Heart left ventricle (tissue), 16 donors: Measurements from ENCODE around the gene VPS54. TPM values are rescaled to one million over a fixed set of nuclear protein-coding genes. Genes with fewer than 3 reads are reported as not detected.
"Not testable (repeated sequence)": the region's sequence is repeated elsewhere in the genome, so short reads cannot be mapped to it uniquely, and the experiment has no call there.

Experiments
- ATAC-seq, 4 donors: fragments of 200-7000 bp; cut with Tn5 transposase; one replicate each; pipeline ENCODE4 v1.9.1; 2020 to 2022; ENCODE audit warnings: moderate library complexity in 4 of 4, mild to moderate bottlenecking in 3 of 4, moderate number of reproducible peaks in 1 of 4
- DNase-seq, 5 donors: peaks; one replicate each; pipeline ENCODE4 v3.0.0-alpha.2; 2020
- H3K27ac ChIP-seq, 12 donors: fragments of 200-600 bp; sonication (generic) in 4 of 12; one replicate each; pipeline versions ENCODE4 v1.5.0 to v1.8.0; 2016 to 2022; ENCODE audit warnings: mild to moderate bottlenecking in 2 of 12
- H3K27me3 ChIP-seq, 9 donors: fragments of 200-600 bp; sonication (generic) in 2 of 9; one replicate each; pipeline versions ENCODE4 v1.5.1 to v1.8.0; 2016 to 2022; ENCODE audit warnings: mild to moderate bottlenecking in 3 of 9
- H3K36me3 ChIP-seq, 9 donors: fragments of 200-600 bp; sonication (generic) in 2 of 9; one replicate each; pipeline versions ENCODE4 v1.5.0 to v1.8.0; 2018 to 2022; ENCODE audit warnings: mild to moderate bottlenecking in 2 of 9
- H3K4me1 ChIP-seq, 12 donors: fragments of 200-600 bp; sonication (generic) in 4 of 12; one replicate each; pipeline versions ENCODE4 v1.5.0 to v1.8.0; 2016 to 2022; ENCODE audit warnings: mild to moderate bottlenecking in 3 of 12
- H3K4me3 ChIP-seq, 12 donors: fragments of 200-600 bp; sonication (generic) in 4 of 12; one replicate each; pipeline versions ENCODE4 v1.5.0 to v1.8.0; 2017 to 2022; ENCODE audit warnings: mild to moderate bottlenecking in 9 of 12, moderate library complexity in 4 of 12
- H3K9me3 ChIP-seq, 12 donors: fragments of 200-600 bp; sonication (generic) in 4 of 12; one replicate each; pipeline versions ENCODE4 v1.5.0 to v1.8.0; 2016 to 2022; ENCODE audit warnings: mild to moderate bottlenecking in 1 of 12
- CTCF ChIP-seq, 12 donors: fragments of 200-600 bp; sonication (generic) in 4 of 12; IDR thresholded peaks; one replicate each; pipeline versions ENCODE4 v1.5.0 to v1.8.0; 2018 to 2022; ENCODE audit warnings: antibody characterized with exemption in 12 of 12, mild to moderate bottlenecking in 5 of 12
- POLR2A ChIP-seq, 2 donors: fragments of 450-650 bp; IDR thresholded peaks; one replicate each; pipeline ENCODE4 v1.6.1; 2017; ENCODE audit warnings: antibody characterized with exemption in 2 of 2, mild to moderate bottlenecking in 2 of 2, moderate library complexity in 2 of 2
- WGBS, 4 donors: extraction: QIAGEN DNeasy Blood & Tissue Kit in 2 of 4; methylation state at CpG; one replicate each; pipeline versions ENCODE4 v1.1.5 to v1.1.7; 2013 to 2018; 5-methylcytosine and 5-hydroxymethylcytosine counted together
- intact Hi-C, 10 donors: fragments of 100-400 bp; cut with DNase I; formaldehyde crosslinking; loops; one replicate each; pipeline versions ENCODE4 v1.11.1 to v1.14.2; 2022
- polyA plus RNA-seq, 2 donors: library from polyadenylated mRNA; stranded (reverse); fragments of 200-250 nt; gene quantifications; one replicate each; pipeline ENCODE4 v1.2.3, GENCODE V29; 2013
- total RNA-seq, 9 donors: library from RNA; depleted of rRNA in 2 of 9; stranded (reverse); fragments of >200 nt in 2 of 9; fragmentation: NEBNext Ultra II Directional in 3 of 9; extraction: Animal tissue kit (Norgen Biotek cat#: 25700) in 3 of 9; gene quantifications; one replicate each; pipeline versions ENCODE4 v1.1.0 to v1.2.4, GENCODE V29; 2016 to 2023
- donor health status: ischemic (EF 13 %, LVEDD 7.1; RV severe dilation, severe dysfunction).
- donor health status: healthy with polysubstance abuse.
- donor health status: DM: no; HTN: yes; CAD: no.
- donor health status: DM: no; HTN: no; CAD: no.
- donor health status: ischemic (EF 25% LVEDD 6.9; RV normal size, moderate dysfunction).
- donor health status: ischemic (EF 25% LVEDD 5.7; RV mildly dilated, moderate dysfunction).
- donor health status: healthy.
- donor health status: DM: yes; HTN: yes; CAD: no.
- donor health status: ischemic (EF 35%, LVEDD 5.7; RV mildly dilated, moderate dysfunction).
- donor health status: nonischemic (EF 11% LVEDD 7.7; RV severe dilation, severe dysfunction).
- donor health status: DM: yes; HTN: yes; CAD: no.
- donor health status: PGD.
- donor health status: ischemic (EF 29% LVEDD 5.4; RV normal size, mild dysfunction).
- donor health status: nonischemic (EF 23%, LVEDD 6.1; RV moderate dilation, normal function).

Gene VPS54
- total and polyA plus RNA-seq, 11 donors, result 6.4 to 14.0 (median 9.4) TPM

DNA sequence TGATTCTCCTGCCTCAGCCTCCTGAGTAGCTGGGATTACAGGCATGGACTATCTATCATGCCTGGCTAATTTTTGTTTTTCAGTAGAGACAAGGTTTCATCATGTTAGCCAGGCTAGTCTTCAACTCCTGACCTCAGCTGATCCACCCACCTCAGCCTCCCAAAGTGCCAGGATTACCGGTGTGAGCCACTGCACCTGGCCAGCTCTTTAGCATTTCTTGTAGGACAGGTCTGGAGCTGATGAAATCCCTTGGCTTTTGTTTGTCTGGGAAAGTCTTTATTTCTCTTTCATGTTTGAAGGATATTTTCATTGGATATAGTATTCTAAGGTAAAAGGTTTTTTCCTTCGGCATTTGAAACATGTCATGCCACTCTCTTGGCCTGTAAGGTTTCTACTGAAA is 20.2 kb downstream of the VPS54 start:
- 93 to 99% (median 96%) methylated on average over 2 of the region's 2 CpGs for WGBS, 4 donors
- intact Hi-C loops, result no loop called here
- no peak overlapping the region for H3K4me3 ChIP-seq
- no peak for DNase-seq
- H3K27ac ChIP-seq, result no peak overlapping the region
- H3K36me3 ChIP-seq, result no peaks in the 10 kb centered on the region
- peaks cover 0 to 39% (median 22%) of the 10 kb centered on the region in 12 donors for H3K4me1 ChIP-seq
- no peak for ATAC-seq
- no peak for TF ChIP-seq POLR2A (IDR thresholded peaks at IDR 0.05)
- TF ChIP-seq CTCF (IDR thresholded peaks at IDR 0.05), result no peak
- H3K9me3 ChIP-seq, result peaks cover 0 to 18% (median 2%) of the 10 kb centered on the region in 12 donors
- H3K27me3 ChIP-seq, result no peaks in the 10 kb centered on the region

DNA sequence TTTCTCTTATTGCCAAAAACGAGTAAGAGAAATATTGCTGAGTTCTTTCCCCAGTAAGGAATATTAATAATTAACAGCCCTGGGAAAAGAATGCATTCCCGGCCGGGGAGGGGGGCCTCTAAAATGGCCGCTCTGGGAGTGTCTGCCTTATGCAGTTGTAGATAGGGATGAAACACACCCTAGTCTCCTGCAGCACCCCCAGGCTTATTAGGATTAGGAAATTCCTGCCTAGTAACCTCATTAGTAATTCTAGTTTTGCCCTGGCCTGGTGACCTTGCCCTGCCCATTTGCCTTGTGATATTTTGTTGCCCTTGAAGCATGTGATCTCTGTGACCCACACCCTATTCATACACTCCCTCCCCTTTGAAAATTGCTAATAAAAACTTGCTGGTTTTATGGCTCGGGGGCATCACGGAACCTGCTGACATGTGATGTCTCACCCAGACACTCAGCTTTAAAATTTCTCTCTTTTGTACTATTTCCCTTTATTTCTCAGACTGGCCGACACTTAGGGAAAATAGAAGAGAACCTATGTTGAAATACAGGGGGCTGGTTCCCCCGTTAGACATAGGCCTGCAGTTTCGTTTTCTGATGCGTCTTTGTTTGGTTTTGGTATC is 22.5 kb downstream of the VPS54 start:
- WGBS, 4 donors, result 95 to 98% (median 96%) methylated on average over 10 of the region's 10 CpGs
- H3K9me3 ChIP-seq, result peaks cover 0 to 18% (median 2%) of the 10 kb centered on the region in 12 donors
- peaks cover 0 to 17% (median 12%) of the 10 kb centered on the region in 12 donors for H3K4me1 ChIP-seq
- ATAC-seq, H3K27me3 ChIP-seq, intact Hi-C loops, H3K4me3 ChIP-seq, H3K27ac ChIP-seq, DNase-seq, H3K36me3 ChIP-seq: not testable (repeated sequence)

DNA sequence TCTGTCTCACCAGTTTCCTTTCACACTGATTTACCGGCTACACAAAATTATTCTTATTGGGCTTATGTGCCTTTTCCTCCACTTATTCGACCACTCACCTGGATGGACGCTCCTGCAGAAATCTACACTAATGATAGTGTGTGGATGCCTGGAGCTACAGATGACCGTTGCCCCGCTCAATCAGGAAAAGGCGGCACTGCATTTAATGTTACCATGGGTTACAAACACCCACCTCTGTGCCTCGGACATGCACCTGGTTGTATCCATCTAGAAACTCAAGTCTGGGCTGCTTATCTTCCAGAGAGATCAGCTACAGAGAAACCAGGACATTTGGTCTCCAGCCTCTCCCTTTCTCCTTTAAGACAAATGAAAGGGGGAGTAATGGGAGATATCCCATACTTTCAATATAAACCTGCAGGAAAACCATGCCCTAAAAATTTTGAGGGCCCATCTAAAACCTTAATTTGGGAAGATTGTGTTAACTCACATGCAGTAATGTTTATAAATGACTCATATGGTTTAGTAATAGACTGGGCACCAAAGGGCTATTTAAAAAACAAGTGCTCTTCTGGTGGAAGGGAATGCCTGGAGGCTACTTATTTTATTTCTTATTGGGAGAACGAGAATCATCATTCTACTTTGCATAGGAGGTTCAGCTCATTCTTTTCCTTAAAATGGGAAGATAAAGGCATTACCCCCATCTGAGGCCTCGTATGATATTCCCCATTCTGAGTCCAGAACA is 24.7 kb downstream of the VPS54 start:
- H3K36me3 ChIP-seq, DNase-seq, ATAC-seq, H3K4me3 ChIP-seq, intact Hi-C loops, H3K27ac ChIP-seq, H3K4me1 ChIP-seq, H3K27me3 ChIP-seq: not testable (repeated sequence)
- 96 to 98% (median 96%) methylated on average over 9 of the region's 9 CpGs for whole genome bisulfite sequencing, 4 donors
- peaks cover 0 to 21% (median 7%) of the 10 kb centered on the region in 12 donors for H3K9me3 ChIP-seq

- intact Hi-C loops, result no loop called here
These were observed 25.4 kb downstream of the VPS54 start for GRCh38 chr2:63993871-63994270.

GRCh38 chr2:63993130-63993584 is 26.1 kb downstream of the VPS54 start:
- ATAC-seq, H3K4me3 ChIP-seq, H3K36me3 ChIP-seq, DNase-seq, H3K27ac ChIP-seq, H3K27me3 ChIP-seq, H3K4me1 ChIP-seq, intact Hi-C loops: not testable (repeated sequence)
- peaks cover 0 to 26% (median 9%) of the 10 kb centered on the region in 12 donors for H3K9me3 ChIP-seq
- 75 to 90% (median 82%) methylated on average over 9 of the region's 9 CpGs for WGBS, 4 donors

More at GRCh38 chr2:63993871-63994270, 25.4 kb downstream of the VPS54 start:
- H3K4me3 ChIP-seq, result no peak overlapping the region
- no peak overlapping the region for H3K27ac ChIP-seq
- ATAC-seq, result no peak
- no peak for TF ChIP-seq CTCF (IDR thresholded peaks at IDR 0.05)
- TF ChIP-seq POLR2A (IDR thresholded peaks at IDR 0.05), result no peak
- no peaks in the 10 kb centered on the region for H3K4me1 ChIP-seq
- 84 to 92% (median 86%) methylated on average over 5 of the region's 5 CpGs for WGBS, 4 donors
- H3K36me3 ChIP-seq, result no peaks in the 10 kb centered on the region
- peaks cover 0 to 27% (median 11%) of the 10 kb centered on the region in 12 donors for H3K9me3 ChIP-seq
- no peaks in the 10 kb centered on the region for H3K27me3 ChIP-seq
- DNase-seq, result no peak
